GM23248 (cell line): ENCODE measurements around the gene KLF4. TPM values are rescaled to one million over a fixed set of nuclear protein-coding genes. Genes with fewer than 3 reads are reported as not detected.

Experiments used
- DNase-seq: peaks from one replicate; pipeline ENCODE4 v3.0.0-alpha.2; 2015
- H2AFZ ChIP-seq: fragments of 200-600 bp; sonication (generic); 2 replicates; pipeline ENCODE4 v1.6.1; 2016; ENCODE audit warnings: antibody characterized with exemption
- H3F3A ChIP-seq: fragments of 200-600 bp; sonication (generic); 2 replicates; pipeline ENCODE4 v1.6.1; 2016; ENCODE audit warnings: mild to moderate bottlenecking, antibody characterized with exemption, mixed run types; ENCODE audit not compliant: insufficient read depth
- H3K27ac ChIP-seq: fragments of 200-600 bp; sonication (generic); 2 replicates; pipeline ENCODE4 v1.5.1; 2016; ENCODE audit warnings: mild to moderate bottlenecking
- H3K27me3 ChIP-seq: fragments of 200-600 bp; sonication (generic); replicated peaks from 2 replicates; pipeline ENCODE4 v1.6.1; 2016; ENCODE audit warnings: mild to moderate bottlenecking; ENCODE audit not compliant: insufficient read depth
- H3K36me3 ChIP-seq: fragments of 200-600 bp; sonication (generic); 2 replicates; pipeline ENCODE4 v1.6.1; 2016; ENCODE audit warnings: low read depth, mild to moderate bottlenecking
- H3K4me1 ChIP-seq: fragments of 200-600 bp; sonication (generic); 2 replicates; pipeline ENCODE4 v1.6.1; 2016; ENCODE audit warnings: mild to moderate bottlenecking; ENCODE audit not compliant: insufficient read depth
- H3K4me2 ChIP-seq: fragments of 200-600 bp; sonication (generic); one replicate; pipeline ENCODE4 v1.6.1; 2016; ENCODE audit warnings: mild to moderate bottlenecking; ENCODE audit not compliant: unreplicated experiment
- H3K4me3 ChIP-seq: fragments of 200-600 bp; sonication (generic); 2 replicates; pipeline ENCODE4 v1.5.1; 2016; ENCODE audit warnings: mild to moderate bottlenecking
- H3K79me2 ChIP-seq: fragments of 200-600 bp; sonication (generic); 2 replicates; pipeline ENCODE4 v1.6.1; 2016; ENCODE audit warnings: mild to moderate bottlenecking; ENCODE audit not compliant: insufficient read depth
- H3K9ac ChIP-seq: fragments of 200-600 bp; sonication (generic); 2 replicates; pipeline ENCODE4 v1.6.1; 2016; ENCODE audit warnings: mild to moderate bottlenecking
- H3K9me2 ChIP-seq: fragments of 200-600 bp; sonication (generic); 2 replicates; pipeline ENCODE4 v1.6.1; 2016; ENCODE audit warnings: mixed run types, mild to moderate bottlenecking, moderate library complexity; ENCODE audit not compliant: insufficient read depth
- H3K9me3 ChIP-seq: fragments of 200-600 bp; sonication (generic); one replicate; pipeline ENCODE4 v1.6.1; 2017; ENCODE audit warnings: low read depth
- H4K20me1 ChIP-seq: fragments of 200-600 bp; sonication (generic); 2 replicates; pipeline ENCODE4 v1.6.0; 2016; ENCODE audit not compliant: insufficient read depth
- EZH2 ChIP-seq: fragments of 200-600 bp; sonication (generic); IDR thresholded peaks from 2 replicates; pipeline ENCODE4 v1.6.1; 2018; ENCODE audit warnings: antibody characterized with exemption, mild to moderate bottlenecking; ENCODE audit not compliant: insufficient read depth, poor library complexity, severe bottlenecking
- EZH2phosphoT487 ChIP-seq: fragments of 200-600 bp; sonication (generic); IDR thresholded peaks from 2 replicates; pipeline ENCODE4 v1.6.1; 2018; ENCODE audit warnings: antibody characterized with exemption, moderate library complexity, mild to moderate bottlenecking, low read depth; ENCODE audit not compliant: insufficient read depth
- WGBS, 2 experiments: methylation state at CpG; one replicate each; pipeline ENCODE4 v1.1.6; 2015 to 2017; ENCODE audit warnings: low lambda C conversion rate in 2 of 2, low coverage in 1 of 2; ENCODE audit errors: missing lambda C conversion rate in 2 of 2; 5-methylcytosine and 5-hydroxymethylcytosine counted together
- in situ Hi-C: fragments of 300-500 bp; cut with MboI; formaldehyde crosslinking; loops from 2 replicates; pipeline ENCODE4 v1.15.0; 2020
- polyA plus RNA-seq: library from polyadenylated mRNA; unstranded; fragments of >200 nt; fragmentation: Nextera tagmentation; extraction: Ambion mirVana; gene quantifications from 2 replicates; pipeline ENCODE4 v1.2.1, GENCODE V29; 2016
- total RNA-seq: library from RNA; depleted of rRNA; stranded (reverse); fragments of >200 nt; shearing (Covaris generic); gene quantifications from 2 replicates; pipeline ENCODE4 v1.2.3, GENCODE V29; 2014

KLF4 gene
- total and polyA plus RNA-seq, 2 experiments from 2014 or later: 14.6 to 38.6 TPM

DNA sequence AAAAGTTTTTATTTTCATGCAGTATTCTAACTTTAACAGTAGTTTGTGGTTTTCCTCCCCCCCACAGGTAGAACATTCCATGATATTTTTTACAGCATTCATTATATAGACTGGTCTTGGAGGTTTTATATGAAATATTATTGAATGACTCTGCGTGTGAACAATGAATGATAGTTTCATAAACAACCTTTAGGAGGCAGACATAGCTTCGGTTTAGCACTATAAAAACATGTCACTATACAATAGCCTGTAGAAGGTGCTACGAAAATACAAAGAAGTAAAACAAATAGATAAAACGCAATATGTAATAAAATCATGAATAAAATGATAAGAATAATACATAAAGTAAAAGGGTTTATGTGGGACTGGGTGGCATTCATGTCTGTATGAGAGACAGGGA lies 8.5 kb downstream of the KLF4 start:
- peak; percentile 57 for DNase-seq
- no peak for TF ChIP-seq EZH2
- TF ChIP-seq EZH2phosphoT487: no peak
- H3K4me3 ChIP-seq: peak overlapping the region; percentile 53
- H3F3A ChIP-seq: peaks cover 35% of the 10 kb centered on the region
- in situ Hi-C loops: loop anchor here (10.0 to 25.0 kb wide), 4 partner anchors 56 to 956 kb away; no protein-coding TSS in a partner anchor
- peak overlapping the region; percentile 60 for H3K9ac ChIP-seq
- H3K79me2 ChIP-seq: peaks cover 12% of the 10 kb centered on the region
- no peaks in the 10 kb centered on the region for H3K27me3 ChIP-seq
- peak overlapping the region; percentile 37 for H2AFZ ChIP-seq
- peak overlapping the region; percentile 74 for H3K4me2 ChIP-seq
- H3K27ac ChIP-seq: peak overlapping the region; percentile 61
- no peaks in the 10 kb centered on the region for H3K9me2 ChIP-seq
- peaks cover 27% of the 10 kb centered on the region for H3K4me1 ChIP-seq
- no peaks in the 10 kb centered on the region for H3K9me3 ChIP-seq
- H4K20me1 ChIP-seq: no peaks in the 10 kb centered on the region
- H3K36me3 ChIP-seq: peaks cover 15% of the 10 kb centered on the region
- WGBS, 2 experiments: 21 to 24% methylated on average over 4 of the region's 4 CpGs

GRCh38 chr9:107480386-107480789 lies 9.2 kb downstream of the KLF4 start:
- H3K79me2 ChIP-seq: peaks cover 6% of the 10 kb centered on the region; the same call in 1 of the 2 replicates
- WGBS, 2 experiments: 7 to 9% methylated on average over 10 to 12 of the region's 12 CpGs
- peak overlapping the region; percentile 53 for H3K4me3 ChIP-seq
- TF ChIP-seq EZH2 (no peak), EZH2phosphoT487 (no peak)
- no peaks in the 10 kb centered on the region for H3K27me3 ChIP-seq
- peak; percentile 90 for DNase-seq
- no peaks in the 10 kb centered on the region for H3K9me2 ChIP-seq
- peak overlapping the region; percentile 37 for H2AFZ ChIP-seq
- peak overlapping the region; percentile 61 for H3K27ac ChIP-seq
- in situ Hi-C loops: loop anchor here (10.0 to 25.0 kb wide), 4 partner anchors 56 to 957 kb away; no protein-coding TSS in a partner anchor
- peaks cover 21% of the 10 kb centered on the region for H3K4me1 ChIP-seq
- peaks cover 28% of the 10 kb centered on the region for H3F3A ChIP-seq
- peaks cover 9% of the 10 kb centered on the region for H3K36me3 ChIP-seq
- H3K4me2 ChIP-seq: peak overlapping the region; percentile 74
- no peaks in the 10 kb centered on the region for H4K20me1 ChIP-seq
- peak overlapping the region; percentile 60 for H3K9ac ChIP-seq
- no peaks in the 10 kb centered on the region for H3K9me3 ChIP-seq

DNA sequence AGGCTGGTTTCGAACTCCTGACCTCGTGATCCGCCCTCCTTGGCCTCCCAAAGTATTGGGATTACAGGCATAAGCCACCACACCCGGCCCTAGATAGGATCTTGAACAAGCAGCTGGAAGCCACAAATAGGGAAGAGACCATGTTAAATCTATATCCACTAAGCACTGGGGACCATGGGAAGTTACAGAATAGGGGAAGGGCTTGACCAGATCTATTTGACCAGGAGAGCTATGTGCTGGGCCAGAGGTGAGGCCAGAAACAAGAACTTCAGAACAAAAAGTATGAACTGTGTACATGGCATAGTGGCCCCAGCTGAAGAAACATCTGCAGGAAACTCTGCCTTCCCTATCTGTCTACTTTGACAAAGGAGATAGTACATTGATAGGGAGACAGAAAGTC lies 10.8 kb downstream of the KLF4 start:
- no peak for DNase-seq
- Histone ChIP-seq H3K9ac (no peak overlapping the region), H3F3A (peaks cover 21% of the 10 kb centered on the region), H3K9me2 (no peaks in the 10 kb centered on the region), H3K4me2 (no peak overlapping the region), H3K79me2 (no peaks in the 10 kb centered on the region), H3K9me3 (no peaks in the 10 kb centered on the region), H3K4me3 (no peak overlapping the region), H4K20me1 (no peaks in the 10 kb centered on the region), H3K27me3 (no peaks in the 10 kb centered on the region), H2AFZ (no peak overlapping the region), H3K27ac (no peak overlapping the region), H3K4me1 (peaks cover 13% of the 10 kb centered on the region), H3K36me3 (no peaks in the 10 kb centered on the region)
- in situ Hi-C loops: loop anchor here (5.0 to 25.0 kb wide), 6 partner anchors 258 to 1278 kb away; no protein-coding TSS in a partner anchor
- TF ChIP-seq EZH2phosphoT487: no peak
- TF ChIP-seq EZH2: no peak
- 93 to 94% methylated on average over 4 of the region's 4 CpGs for whole genome bisulfite sequencing, 2 experiments

DNA sequence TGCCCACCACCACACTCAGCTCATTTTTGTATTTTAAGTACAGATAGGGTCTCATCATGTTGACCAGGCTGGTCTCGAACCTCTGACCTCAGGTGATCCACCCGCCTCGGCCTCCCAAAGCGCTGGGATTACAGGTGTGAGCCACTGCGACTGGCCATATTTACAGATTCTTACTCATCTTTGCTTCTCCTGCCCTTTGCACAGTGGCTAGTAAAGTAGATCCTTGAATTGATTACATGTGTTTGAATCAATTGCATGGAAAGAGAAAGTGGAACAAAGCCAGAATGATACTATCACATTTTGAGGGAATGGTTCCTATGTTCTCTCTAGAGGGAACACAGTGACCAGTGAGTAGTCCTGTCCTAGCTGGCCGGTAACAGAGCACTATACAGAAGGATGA lies 15.4 kb downstream of the KLF4 start:
- Histone ChIP-seq H3K9ac (no peak overlapping the region), H3K36me3 (no peaks in the 10 kb centered on the region), H3K9me2 (no peaks in the 10 kb centered on the region), H2AFZ (no peak overlapping the region), H3K27me3 (no peaks in the 10 kb centered on the region), H3F3A (no peaks in the 10 kb centered on the region), H3K79me2 (no peaks in the 10 kb centered on the region), H3K27ac (no peak overlapping the region), H3K9me3 (no peaks in the 10 kb centered on the region), H3K4me1 (no peaks in the 10 kb centered on the region), H3K4me3 (no peak overlapping the region), H4K20me1 (no peaks in the 10 kb centered on the region), H3K4me2 (no peak overlapping the region)
- DNase-seq: no peak
- in situ Hi-C loops: loop anchor here (10.0 kb wide), 1 partner anchor 1191 kb away; no protein-coding TSS in a partner anchor
- 85 to 87% methylated on average over 6 of the region's 6 CpGs for WGBS, 2 experiments
- no peak for TF ChIP-seq EZH2
- TF ChIP-seq EZH2phosphoT487: no peak
